ENCODE data around the gene MTG1.

GRCh38 chr10:133379152-133379800 lies 14.7 kb upstream of the MTG1 start, which contains the start of gene PAOX:
- TF ChIP-seq JUNB (IDR thresholded peaks at IDR 0.05; ENCODE audit: unreplicated experiment) (no peak), CTCF (conservative IDR thresholded peaks at IDR 0.05; ENCODE audit: low read depth in 2 of 2) (no peak), NANOG (IDR thresholded peaks at IDR 0.05; ENCODE audit: borderline replicate concordance) (no peak)
